Liver (tissue), 3 donors: Measurements from ENCODE around the gene MED31.

ENCODE experiments used
- EGR1 ChIP-seq, 2 donors: IDR thresholded peaks; 2 replicates each; pipeline ENCODE4 v1.6.1; 2016 to 2018; ENCODE audit warnings: antibody characterized with exemption in 2 of 2, low read depth in 2 of 2
- TF ChIP-seq, protein P1 (sequence below): fragments of 150-350 bp; IDR thresholded peaks from 2 replicates; pipeline ENCODE4 v1.5.1; 2017; ENCODE audit warnings: improper control_type of control experiment, low read depth, low read length; ENCODE audit not compliant: missing input control
- donor health status: healthy.
- donor health status: healthy.

DNA sequence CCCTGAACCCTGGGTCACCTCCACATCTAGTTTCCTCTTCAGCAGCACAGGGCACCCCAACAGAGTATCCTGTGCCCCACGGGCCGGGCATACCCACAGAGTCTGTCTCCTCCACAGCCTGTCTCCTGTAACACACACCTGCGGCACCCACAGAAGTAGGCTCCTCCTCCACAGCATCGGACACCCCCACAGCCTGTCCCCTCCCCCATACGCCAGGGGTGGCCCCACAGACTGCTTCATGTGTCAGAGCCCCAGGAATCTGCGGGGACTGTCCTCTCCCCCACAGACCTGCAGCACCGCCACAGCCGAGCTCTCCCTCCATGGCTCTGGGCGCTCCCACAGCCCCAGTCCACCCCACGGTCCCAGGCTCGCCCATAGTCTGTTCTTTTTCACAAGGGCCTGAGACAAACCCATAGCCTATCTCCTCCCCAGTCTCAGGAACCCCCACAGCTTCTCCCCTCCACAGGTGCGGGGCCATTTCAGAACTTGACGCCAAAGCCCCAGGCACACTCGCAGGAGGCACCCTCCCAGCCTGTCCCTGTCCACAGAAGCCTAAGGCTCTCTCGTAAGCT, 12.3 kb downstream of the MED31 start:
- TF ChIP-seq, protein P1, sequence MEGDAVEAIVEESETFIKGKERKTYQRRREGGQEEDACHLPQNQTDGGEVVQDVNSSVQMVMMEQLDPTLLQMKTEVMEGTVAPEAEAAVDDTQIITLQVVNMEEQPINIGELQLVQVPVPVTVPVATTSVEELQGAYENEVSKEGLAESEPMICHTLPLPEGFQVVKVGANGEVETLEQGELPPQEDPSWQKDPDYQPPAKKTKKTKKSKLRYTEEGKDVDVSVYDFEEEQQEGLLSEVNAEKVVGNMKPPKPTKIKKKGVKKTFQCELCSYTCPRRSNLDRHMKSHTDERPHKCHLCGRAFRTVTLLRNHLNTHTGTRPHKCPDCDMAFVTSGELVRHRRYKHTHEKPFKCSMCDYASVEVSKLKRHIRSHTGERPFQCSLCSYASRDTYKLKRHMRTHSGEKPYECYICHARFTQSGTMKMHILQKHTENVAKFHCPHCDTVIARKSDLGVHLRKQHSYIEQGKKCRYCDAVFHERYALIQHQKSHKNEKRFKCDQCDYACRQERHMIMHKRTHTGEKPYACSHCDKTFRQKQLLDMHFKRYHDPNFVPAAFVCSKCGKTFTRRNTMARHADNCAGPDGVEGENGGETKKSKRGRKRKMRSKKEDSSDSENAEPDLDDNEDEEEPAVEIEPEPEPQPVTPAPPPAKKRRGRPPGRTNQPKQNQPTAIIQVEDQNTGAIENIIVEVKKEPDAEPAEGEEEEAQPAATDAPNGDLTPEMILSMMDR: no peak
- no peak for TF ChIP-seq EGR1 (IDR thresholded peaks at IDR 0.05; ENCODE audit: low read depth in 2 of 2)
